CD4-positive, alpha-beta T cell (primary cell): ENCODE data around the gene RYR2. TPM values are rescaled to one million over a fixed set of nuclear protein-coding genes. Genes with fewer than 3 reads are reported as not detected.

Source experiments
- ATAC-seq: fragments of 200-7000 bp; cut with Tn5 transposase; one replicate; pipeline ENCODE4 v1.10.0; 2022; ENCODE audit warnings: mild to moderate bottlenecking; ENCODE audit not compliant: poor library complexity
- CTCF ChIA-PET: fragments of 350-600 bp; sonication (Branson Sonifier 250); formaldehyde crosslinking; loops from one replicate; lab custom pipeline; 2021; ENCODE audit warnings: antibody characterized with exemption, inconsistent platforms; lab: Charles Lee
- POLR2A ChIA-PET: fragments of 350-600 bp; sonication (Branson Sonifier 250); formaldehyde crosslinking; loops from one replicate; lab custom pipeline; 2021; ENCODE audit warnings: antibody characterized with exemption, inconsistent platforms; lab: Charles Lee
- DNase-seq, 14 experiments: peaks; one replicate each; pipeline ENCODE4 v3.0.0-alpha.2; 2013 to 2020; ENCODE audit warnings: mixed read lengths in 2 of 14
- H3K27ac ChIP-seq, 2 donors: one replicate each; pipeline versions ENCODE4 v1.5.1 to v1.7.0; 2013; ENCODE audit warnings: low read length in 2 of 2, low read depth in 1 of 2, mild to moderate bottlenecking in 1 of 2
- H3K27me3 ChIP-seq, 2 experiments: 1 replicate in 1 of 2; 2 replicates in 1 of 2; pipeline versions ENCODE4 v1.6.1 to v1.7.0; 2013; ENCODE audit warnings: low read length in 2 of 2, control low read depth in 1 of 2, mild to moderate bottlenecking in 1 of 2, moderate library complexity in 1 of 2; ENCODE audit not compliant: insufficient read depth in 2 of 2, control insufficient read depth in 1 of 2
- H3K36me3 ChIP-seq: one replicate; pipeline ENCODE4 v1.6.1; 2013; ENCODE audit warnings: low read length, control low read depth; ENCODE audit not compliant: insufficient read depth
- H3K4me1 ChIP-seq: one replicate; pipeline ENCODE4 v1.6.1; 2013; ENCODE audit warnings: low read length, control low read depth; ENCODE audit not compliant: insufficient read depth
- H3K4me3 ChIP-seq: one replicate; pipeline ENCODE4 v1.5.1; 2013; ENCODE audit warnings: mild to moderate bottlenecking, low read length, moderate library complexity
- H3K9me3 ChIP-seq, 2 experiments: 1 replicate in 1 of 2; 2 replicates in 1 of 2; pipeline versions ENCODE4 v1.6.1 to v1.7.0; 2013; ENCODE audit warnings: low read length in 2 of 2, mild to moderate bottlenecking in 2 of 2, control low read depth in 1 of 2, moderate library complexity in 1 of 2; ENCODE audit not compliant: control insufficient read depth in 1 of 2, insufficient read depth in 1 of 2
- H3K27ac Mint-ChIP-seq: one replicate; pipeline ENCODE4 v1.8.0; 2020; ENCODE audit warnings: mixed read lengths
- H3K27me3 Mint-ChIP-seq: one replicate; pipeline ENCODE4 v1.8.0; 2021; ENCODE audit warnings: mixed read lengths
- H3K36me3 Mint-ChIP-seq: one replicate; pipeline ENCODE4 v1.8.0; 2021; ENCODE audit warnings: low read depth, mixed read lengths
- H3K4me1 Mint-ChIP-seq: one replicate; pipeline ENCODE4 v1.8.0; 2021; ENCODE audit warnings: low read depth, mixed read lengths
- H3K4me3 Mint-ChIP-seq: one replicate; pipeline ENCODE4 v1.8.0; 2020; ENCODE audit warnings: mild to moderate bottlenecking, mixed read lengths
- H3K9me3 Mint-ChIP-seq: one replicate; pipeline ENCODE4 v1.8.0; 2020; ENCODE audit warnings: mixed read lengths
- intact Hi-C, 2 experiments: fragments of 100-400 bp; cut with DNase I in 1 of 2; cut with micrococcal nuclease in 1 of 2; formaldehyde crosslinking; loops; one replicate each; pipeline versions ENCODE4 v1.15.1 to v1.9.0; 2023 to 2025; cut with DNase I, micrococcal nuclease
- total RNA-seq, 174 experiments: library from RNA in 2 of 174; stranded (reverse) in 2 of 174; gene quantifications; one replicate each; pipeline ENCODE4 v1.2.3 and lab custom pipeline; 2021 to 2026
- TF ChIP-seq, protein P1 (sequence below): fragments of 200-600 bp; IDR thresholded peaks from one replicate; pipeline ENCODE4 v1.8.0; 2022; ENCODE audit warnings: antibody characterized with exemption, mild to moderate bottlenecking

The RYR2 gene
- total RNA-seq, 2 experiments from 2014 or later = not detected

- H3K27ac ChIP-seq = no peak overlapping the region
- H3K4me1 Mint-ChIP-seq = no peaks in the 10 kb centered on the region
- H3K36me3 Mint-ChIP-seq = no peaks in the 10 kb centered on the region
- H3K27me3 Mint-ChIP-seq = peaks cover 16% of the 10 kb centered on the region
- H3K4me3 Mint-ChIP-seq = no peak overlapping the region
- CTCF ChIA-PET = no interaction called here
- POLR2A ChIA-PET = no interaction called here
- no peak overlapping the region for H3K27ac Mint-ChIP-seq
- H3K4me3 ChIP-seq = no peak overlapping the region
- TF ChIP-seq, protein P1, sequence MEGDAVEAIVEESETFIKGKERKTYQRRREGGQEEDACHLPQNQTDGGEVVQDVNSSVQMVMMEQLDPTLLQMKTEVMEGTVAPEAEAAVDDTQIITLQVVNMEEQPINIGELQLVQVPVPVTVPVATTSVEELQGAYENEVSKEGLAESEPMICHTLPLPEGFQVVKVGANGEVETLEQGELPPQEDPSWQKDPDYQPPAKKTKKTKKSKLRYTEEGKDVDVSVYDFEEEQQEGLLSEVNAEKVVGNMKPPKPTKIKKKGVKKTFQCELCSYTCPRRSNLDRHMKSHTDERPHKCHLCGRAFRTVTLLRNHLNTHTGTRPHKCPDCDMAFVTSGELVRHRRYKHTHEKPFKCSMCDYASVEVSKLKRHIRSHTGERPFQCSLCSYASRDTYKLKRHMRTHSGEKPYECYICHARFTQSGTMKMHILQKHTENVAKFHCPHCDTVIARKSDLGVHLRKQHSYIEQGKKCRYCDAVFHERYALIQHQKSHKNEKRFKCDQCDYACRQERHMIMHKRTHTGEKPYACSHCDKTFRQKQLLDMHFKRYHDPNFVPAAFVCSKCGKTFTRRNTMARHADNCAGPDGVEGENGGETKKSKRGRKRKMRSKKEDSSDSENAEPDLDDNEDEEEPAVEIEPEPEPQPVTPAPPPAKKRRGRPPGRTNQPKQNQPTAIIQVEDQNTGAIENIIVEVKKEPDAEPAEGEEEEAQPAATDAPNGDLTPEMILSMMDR = no peak
- H3K4me1 ChIP-seq = no peaks in the 10 kb centered on the region
- DNase-seq (no peak), ATAC-seq (no peak)
- H3K9me3 Mint-ChIP-seq = no peaks in the 10 kb centered on the region
- H3K9me3 ChIP-seq = peaks cover 0 to 7% of the 10 kb centered on the region in 2 experiments
- no peaks in the 10 kb centered on the region for H3K36me3 ChIP-seq
- H3K27me3 ChIP-seq = no peaks in the 10 kb centered on the region
- intact Hi-C loops = no loop called here
Measured at GRCh38 chr1:237341391-237341790, 299.4 kb downstream of the RYR2 start.

- TF ChIP-seq, protein P1 = no peak
- ChIA-PET POLR2A (no interaction called here), CTCF (no interaction called here)
- ATAC-seq (no peak), DNase-seq (no peak)
- Mint-ChIP-seq H3K4me3 (no peak overlapping the region), H3K36me3 (no peaks in the 10 kb centered on the region), H3K4me1 (no peaks in the 10 kb centered on the region), H3K27ac (no peak overlapping the region), H3K9me3 (no peaks in the 10 kb centered on the region), H3K27me3 (peaks cover 11% of the 10 kb centered on the region)
- Histone ChIP-seq H3K36me3 (no peaks in the 10 kb centered on the region), H3K4me1 (no peaks in the 10 kb centered on the region), H3K9me3 (peaks cover 0 to 7% of the 10 kb centered on the region in 2 experiments), H3K27ac (no peak overlapping the region), H3K4me3 (no peak overlapping the region), H3K27me3 (no peaks in the 10 kb centered on the region)
- intact Hi-C loops = no loop called here
Measured at GRCh38 chr1:237342730-237343129, 300.7 kb downstream of the RYR2 start.

- H3K27me3 Mint-ChIP-seq = no peaks in the 10 kb centered on the region
- ATAC-seq = no peak
- Histone ChIP-seq H3K27me3 (no peaks in the 10 kb centered on the region), H3K4me3 (no peak overlapping the region), H3K27ac (no peak overlapping the region), H3K4me1 (no peaks in the 10 kb centered on the region), H3K9me3 (no peaks in the 10 kb centered on the region), H3K36me3 (no peaks in the 10 kb centered on the region)
- H3K4me1 Mint-ChIP-seq = no peaks in the 10 kb centered on the region
- no peak overlapping the region for H3K27ac Mint-ChIP-seq
- TF ChIP-seq, protein P1 = no peak
- ChIA-PET CTCF (interaction anchor here (0.7 kb wide), 1 partner anchor 195 kb away, joined by 3 read pairs; no protein-coding TSS in a partner anchor), POLR2A (no interaction called here)
- no peaks in the 10 kb centered on the region for H3K9me3 Mint-ChIP-seq
- H3K4me3 Mint-ChIP-seq = no peak overlapping the region
- intact Hi-C loops = no loop called here
- no peaks in the 10 kb centered on the region for H3K36me3 Mint-ChIP-seq
- DNase-seq = no peak
Measured at GRCh38 chr1:237352747-237353146, 310.8 kb downstream of the RYR2 start.
